Dendritic cell treated with granulocyte-macrophage colony-stimulating factor and Interleukin-4, amounts not matched to agents 40 ng/mL and 50 ng/mL, for 4 days (primary cell): ENCODE results near the gene C10orf95.
A peak's percentile ranks its signal among the peaks of the same experiment; 100 is the strongest.

ENCODE experiments used
- H3K27ac Mint-ChIP-seq: one replicate; pipeline ENCODE4 v1.8.0; 2022; ENCODE audit warnings: mild to moderate bottlenecking, mixed read lengths
- H3K27me3 Mint-ChIP-seq: one replicate; pipeline ENCODE4 v1.8.0; 2022; ENCODE audit warnings: mild to moderate bottlenecking, mixed read lengths
- H3K36me3 Mint-ChIP-seq: one replicate; pipeline ENCODE4 v1.8.0; 2022; ENCODE audit warnings: low read depth, mixed read lengths
- H3K4me1 Mint-ChIP-seq: one replicate; pipeline ENCODE4 v1.8.0; 2022; ENCODE audit warnings: low read depth, mixed read lengths
- H3K4me3 Mint-ChIP-seq: one replicate; pipeline ENCODE4 v1.8.0; 2022; ENCODE audit warnings: mild to moderate bottlenecking, moderate library complexity, mixed read lengths
- H3K9me3 Mint-ChIP-seq: one replicate; pipeline ENCODE4 v1.8.0; 2022; ENCODE audit warnings: mixed read lengths
- intact Hi-C: fragments of 100-400 bp; cut with micrococcal nuclease; formaldehyde crosslinking; loops from one replicate; pipeline ENCODE4 v1.15.0; 2022

Gene C10orf95

GRCh38 chr10:102475451-102476040, 24.2 kb upstream of the C10orf95 start:
- intact Hi-C loops = loop anchor here (5.0 kb wide), 1 partner anchor 243 kb away; no protein-coding TSS in a partner anchor
- Mint-ChIP-seq H3K27ac (no peak overlapping the region), H3K4me3 (no peak overlapping the region)

GRCh38 chr10:102473445-102474331, 22.3 kb upstream of the C10orf95 start:
- no peaks in the 10 kb centered on the region for H3K27me3 Mint-ChIP-seq
- intact Hi-C loops = no loop called here
- H3K4me3 Mint-ChIP-seq = no peak overlapping the region
- peaks cover 18% of the 10 kb centered on the region for H3K4me1 Mint-ChIP-seq
- peaks cover 62% of the 10 kb centered on the region for H3K36me3 Mint-ChIP-seq
- no peaks in the 10 kb centered on the region for H3K9me3 Mint-ChIP-seq
- no peak overlapping the region for H3K27ac Mint-ChIP-seq

More at GRCh38 chr10:102475451-102476040, 24.2 kb upstream of the C10orf95 start:
- Mint-ChIP-seq H3K36me3 (peaks cover 75% of the 10 kb centered on the region), H3K27me3 (no peaks in the 10 kb centered on the region), H3K9me3 (no peaks in the 10 kb centered on the region), H3K4me1 (peaks cover 10% of the 10 kb centered on the region)

GRCh38 chr10:102470579-102471546, 19.5 kb upstream of the C10orf95 start:
- Mint-ChIP-seq H3K4me1 (peaks cover 35% of the 10 kb centered on the region), H3K9me3 (no peaks in the 10 kb centered on the region), H3K27ac (no peak overlapping the region), H3K36me3 (peaks cover 46% of the 10 kb centered on the region), H3K4me3 (no peak overlapping the region), H3K27me3 (no peaks in the 10 kb centered on the region)
- intact Hi-C loops = no loop called here

GRCh38 chr10:102468683-102469082, 17.3 kb upstream of the C10orf95 start:
- Mint-ChIP-seq H3K27me3 (no peaks in the 10 kb centered on the region), H3K27ac (peak overlapping the region; percentile 76)

GRCh38 chr10:102467971-102468438, 16.7 kb upstream of the C10orf95 start:
- Mint-ChIP-seq H3K27ac (peak overlapping the region; percentile 76), H3K36me3 (peaks cover 22% of the 10 kb centered on the region), H3K9me3 (no peaks in the 10 kb centered on the region), H3K4me3 (peak overlapping the region; percentile 28), H3K27me3 (peaks cover 5% of the 10 kb centered on the region), H3K4me1 (peaks cover 43% of the 10 kb centered on the region)
- intact Hi-C loops = no loop called here

More at GRCh38 chr10:102468683-102469082, 17.3 kb upstream of the C10orf95 start:
- H3K4me3 Mint-ChIP-seq = no peak overlapping the region
- H3K9me3 Mint-ChIP-seq = no peaks in the 10 kb centered on the region
- intact Hi-C loops = no loop called here
- peaks cover 27% of the 10 kb centered on the region for H3K36me3 Mint-ChIP-seq
- peaks cover 37% of the 10 kb centered on the region for H3K4me1 Mint-ChIP-seq

- Mint-ChIP-seq H3K4me3 (no peak overlapping the region), H3K27ac (no peak overlapping the region), H3K4me1 (peaks cover 50% of the 10 kb centered on the region)
These were observed 16.0 kb upstream of the C10orf95 start for GRCh38 chr10:102467318-102467717.

GRCh38 chr10:102465466-102465865, 14.1 kb upstream of the C10orf95 start:
- Mint-ChIP-seq H3K4me1 (peaks cover 68% of the 10 kb centered on the region), H3K27ac (no peak overlapping the region), H3K27me3 (peaks cover 20% of the 10 kb centered on the region), H3K4me3 (no peak overlapping the region), H3K9me3 (no peaks in the 10 kb centered on the region), H3K36me3 (peaks cover 11% of the 10 kb centered on the region)
- intact Hi-C loops = no loop called here

More at GRCh38 chr10:102467318-102467717, 16.0 kb upstream of the C10orf95 start:
- Mint-ChIP-seq H3K36me3 (peaks cover 16% of the 10 kb centered on the region), H3K27me3 (peaks cover 12% of the 10 kb centered on the region), H3K9me3 (no peaks in the 10 kb centered on the region)
- intact Hi-C loops = no loop called here

GRCh38 chr10:102463983-102464382, 12.6 kb upstream of the C10orf95 start:
- no peak overlapping the region for H3K27ac Mint-ChIP-seq
- peaks cover 20% of the 10 kb centered on the region for H3K27me3 Mint-ChIP-seq
- intact Hi-C loops = no loop called here
- no peak overlapping the region for H3K4me3 Mint-ChIP-seq
- peaks cover 6% of the 10 kb centered on the region for H3K36me3 Mint-ChIP-seq
- H3K4me1 Mint-ChIP-seq = peaks cover 54% of the 10 kb centered on the region
- H3K9me3 Mint-ChIP-seq = no peaks in the 10 kb centered on the region

- Mint-ChIP-seq H3K9me3 (no peaks in the 10 kb centered on the region), H3K4me1 (peaks cover 40% of the 10 kb centered on the region), H3K27me3 (peaks cover 20% of the 10 kb centered on the region), H3K4me3 (no peak overlapping the region), H3K36me3 (peaks cover 6% of the 10 kb centered on the region), H3K27ac (no peak overlapping the region)
- intact Hi-C loops = no loop called here
These were observed 11.2 kb upstream of the C10orf95 start for GRCh38 chr10:102462512-102463054.

- Mint-ChIP-seq H3K36me3 (peaks cover 6% of the 10 kb centered on the region), H3K4me1 (peaks cover 34% of the 10 kb centered on the region), H3K4me3 (peak overlapping the region; percentile 85), H3K9me3 (no peaks in the 10 kb centered on the region), H3K27ac (peak overlapping the region; percentile 89), H3K27me3 (peaks cover 20% of the 10 kb centered on the region)
- intact Hi-C loops = no loop called here
These were observed 10.1 kb upstream of the C10orf95 start for GRCh38 chr10:102461187-102462054.

- H3K27ac Mint-ChIP-seq = peak overlapping the region; percentile 89
- H3K27me3 Mint-ChIP-seq = peaks cover 20% of the 10 kb centered on the region
- H3K36me3 Mint-ChIP-seq = peaks cover 6% of the 10 kb centered on the region
- H3K9me3 Mint-ChIP-seq = no peaks in the 10 kb centered on the region
- H3K4me3 Mint-ChIP-seq = peak overlapping the region; percentile 85
- H3K4me1 Mint-ChIP-seq = peaks cover 40% of the 10 kb centered on the region
- intact Hi-C loops = no loop called here
These were observed 9.5 kb upstream of the C10orf95 start for GRCh38 chr10:102460836-102461186.

GRCh38 chr10:102458656-102459055, 7.3 kb upstream of the C10orf95 start:
- H3K27ac Mint-ChIP-seq = no peak overlapping the region
- H3K4me1 Mint-ChIP-seq = peaks cover 52% of the 10 kb centered on the region
- H3K27me3 Mint-ChIP-seq = peaks cover 20% of the 10 kb centered on the region
- peaks cover 6% of the 10 kb centered on the region for H3K36me3 Mint-ChIP-seq
- H3K9me3 Mint-ChIP-seq = no peaks in the 10 kb centered on the region
- H3K4me3 Mint-ChIP-seq = no peak overlapping the region
- intact Hi-C loops = no loop called here
